CD4-positive, alpha-beta T cell (primary cell): ENCODE measurements around the gene B4GALT5. TPM values are rescaled to one million over a fixed set of nuclear protein-coding genes. Genes with fewer than 3 reads are reported as not detected.

Source experiments
- ATAC-seq: fragments of 200-7000 bp; cut with Tn5 transposase; one replicate; pipeline ENCODE4 v1.10.0; 2022; ENCODE audit warnings: mild to moderate bottlenecking; ENCODE audit not compliant: poor library complexity
- CTCF ChIA-PET: fragments of 350-600 bp; sonication (Branson Sonifier 250); formaldehyde crosslinking; loops from one replicate; lab custom pipeline; 2021; ENCODE audit warnings: antibody characterized with exemption, inconsistent platforms; lab: Charles Lee
- POLR2A ChIA-PET: fragments of 350-600 bp; sonication (Branson Sonifier 250); formaldehyde crosslinking; loops from one replicate; lab custom pipeline; 2021; ENCODE audit warnings: antibody characterized with exemption, inconsistent platforms; lab: Charles Lee
- DNase-seq, 14 experiments: peaks; one replicate each; pipeline ENCODE4 v3.0.0-alpha.2; 2013 to 2020; ENCODE audit warnings: mixed read lengths in 2 of 14
- H3K27ac ChIP-seq, 2 donors: one replicate each; pipeline versions ENCODE4 v1.5.1 to v1.7.0; 2013; ENCODE audit warnings: low read length in 2 of 2, low read depth in 1 of 2, mild to moderate bottlenecking in 1 of 2
- H3K27me3 ChIP-seq, 2 experiments: 1 replicate in 1 of 2; 2 replicates in 1 of 2; pipeline versions ENCODE4 v1.6.1 to v1.7.0; 2013; ENCODE audit warnings: low read length in 2 of 2, control low read depth in 1 of 2, mild to moderate bottlenecking in 1 of 2, moderate library complexity in 1 of 2; ENCODE audit not compliant: insufficient read depth in 2 of 2, control insufficient read depth in 1 of 2
- H3K36me3 ChIP-seq: one replicate; pipeline ENCODE4 v1.6.1; 2013; ENCODE audit warnings: low read length, control low read depth; ENCODE audit not compliant: insufficient read depth
- H3K4me1 ChIP-seq: one replicate; pipeline ENCODE4 v1.6.1; 2013; ENCODE audit warnings: low read length, control low read depth; ENCODE audit not compliant: insufficient read depth
- H3K4me3 ChIP-seq: one replicate; pipeline ENCODE4 v1.5.1; 2013; ENCODE audit warnings: mild to moderate bottlenecking, low read length, moderate library complexity
- H3K9me3 ChIP-seq, 2 experiments: 1 replicate in 1 of 2; 2 replicates in 1 of 2; pipeline versions ENCODE4 v1.6.1 to v1.7.0; 2013; ENCODE audit warnings: low read length in 2 of 2, mild to moderate bottlenecking in 2 of 2, control low read depth in 1 of 2, moderate library complexity in 1 of 2; ENCODE audit not compliant: control insufficient read depth in 1 of 2, insufficient read depth in 1 of 2
- H3K27ac Mint-ChIP-seq: one replicate; pipeline ENCODE4 v1.8.0; 2020; ENCODE audit warnings: mixed read lengths
- H3K27me3 Mint-ChIP-seq: one replicate; pipeline ENCODE4 v1.8.0; 2021; ENCODE audit warnings: mixed read lengths
- H3K36me3 Mint-ChIP-seq: one replicate; pipeline ENCODE4 v1.8.0; 2021; ENCODE audit warnings: low read depth, mixed read lengths
- H3K4me1 Mint-ChIP-seq: one replicate; pipeline ENCODE4 v1.8.0; 2021; ENCODE audit warnings: low read depth, mixed read lengths
- H3K4me3 Mint-ChIP-seq: one replicate; pipeline ENCODE4 v1.8.0; 2020; ENCODE audit warnings: mild to moderate bottlenecking, mixed read lengths
- H3K9me3 Mint-ChIP-seq: one replicate; pipeline ENCODE4 v1.8.0; 2020; ENCODE audit warnings: mixed read lengths
- intact Hi-C, 2 experiments: fragments of 100-400 bp; cut with DNase I in 1 of 2; cut with micrococcal nuclease in 1 of 2; formaldehyde crosslinking; loops; one replicate each; pipeline versions ENCODE4 v1.15.1 to v1.9.0; 2023 to 2025; cut with DNase I, micrococcal nuclease
- total RNA-seq, 174 experiments: library from RNA in 2 of 174; stranded (reverse) in 2 of 174; gene quantifications; one replicate each; pipeline ENCODE4 v1.2.3 and lab custom pipeline; 2021 to 2026
- TF ChIP-seq, protein P1 (sequence below): fragments of 200-600 bp; IDR thresholded peaks from one replicate; pipeline ENCODE4 v1.8.0; 2022; ENCODE audit warnings: antibody characterized with exemption, mild to moderate bottlenecking

Gene B4GALT5
- total RNA-seq, 2 experiments from 2014 or later: 3.1 to 3.2 TPM

- no peak overlapping the region for H3K27ac ChIP-seq
- H3K27me3 Mint-ChIP-seq: peaks cover 2% of the 10 kb centered on the region
- peaks cover 0 to 3% of the 10 kb centered on the region in 2 experiments for H3K9me3 ChIP-seq
- no peaks in the 10 kb centered on the region for H3K36me3 ChIP-seq
- TF ChIP-seq, protein P1, sequence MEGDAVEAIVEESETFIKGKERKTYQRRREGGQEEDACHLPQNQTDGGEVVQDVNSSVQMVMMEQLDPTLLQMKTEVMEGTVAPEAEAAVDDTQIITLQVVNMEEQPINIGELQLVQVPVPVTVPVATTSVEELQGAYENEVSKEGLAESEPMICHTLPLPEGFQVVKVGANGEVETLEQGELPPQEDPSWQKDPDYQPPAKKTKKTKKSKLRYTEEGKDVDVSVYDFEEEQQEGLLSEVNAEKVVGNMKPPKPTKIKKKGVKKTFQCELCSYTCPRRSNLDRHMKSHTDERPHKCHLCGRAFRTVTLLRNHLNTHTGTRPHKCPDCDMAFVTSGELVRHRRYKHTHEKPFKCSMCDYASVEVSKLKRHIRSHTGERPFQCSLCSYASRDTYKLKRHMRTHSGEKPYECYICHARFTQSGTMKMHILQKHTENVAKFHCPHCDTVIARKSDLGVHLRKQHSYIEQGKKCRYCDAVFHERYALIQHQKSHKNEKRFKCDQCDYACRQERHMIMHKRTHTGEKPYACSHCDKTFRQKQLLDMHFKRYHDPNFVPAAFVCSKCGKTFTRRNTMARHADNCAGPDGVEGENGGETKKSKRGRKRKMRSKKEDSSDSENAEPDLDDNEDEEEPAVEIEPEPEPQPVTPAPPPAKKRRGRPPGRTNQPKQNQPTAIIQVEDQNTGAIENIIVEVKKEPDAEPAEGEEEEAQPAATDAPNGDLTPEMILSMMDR: no peak
- H3K4me1 ChIP-seq: peaks cover 2% of the 10 kb centered on the region
- intact Hi-C loops: no loop called here
- DNase-seq (no peak), ATAC-seq (no peak)
- no peaks in the 10 kb centered on the region for H3K27me3 ChIP-seq
- CTCF ChIA-PET: no interaction called here
- no peak overlapping the region for H3K4me3 ChIP-seq
- no peaks in the 10 kb centered on the region for H3K9me3 Mint-ChIP-seq
- no peak overlapping the region for H3K4me3 Mint-ChIP-seq
- POLR2A ChIA-PET: no interaction called here
- H3K27ac Mint-ChIP-seq: no peak overlapping the region
- no peaks in the 10 kb centered on the region for H3K36me3 Mint-ChIP-seq
- H3K4me1 Mint-ChIP-seq: no peaks in the 10 kb centered on the region
Observed at GRCh38 chr20:49601153-49601924, 112.3 kb downstream of the B4GALT5 start.

DNA sequence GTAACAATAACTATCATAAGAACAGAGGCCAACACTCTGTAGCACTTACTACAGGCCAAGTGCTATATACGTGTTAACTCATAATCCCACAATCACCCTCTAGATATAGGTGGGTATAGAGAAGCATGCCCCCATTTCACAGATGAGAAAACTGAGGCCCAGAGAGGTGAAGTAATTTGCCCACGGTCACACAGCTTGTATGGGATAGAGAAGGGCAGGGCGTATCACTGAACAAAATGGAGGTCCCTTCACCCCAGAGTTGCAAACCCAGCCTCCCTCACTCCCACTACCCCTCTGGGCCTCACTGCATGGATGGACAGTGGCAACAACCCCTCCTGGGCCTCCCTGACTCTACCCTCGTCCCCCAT, 113.9 kb downstream of the B4GALT5 start:
- POLR2A ChIA-PET: no interaction called here
- Histone ChIP-seq H3K27ac (no peak overlapping the region), H3K4me3 (no peak overlapping the region), H3K27me3 (no peaks in the 10 kb centered on the region), H3K4me1 (peaks cover 18% of the 10 kb centered on the region), H3K9me3 (peaks cover 0 to 3% of the 10 kb centered on the region in 2 experiments), H3K36me3 (no peaks in the 10 kb centered on the region)
- no peak for DNase-seq
- CTCF ChIA-PET: no interaction called here
- TF ChIP-seq, protein P1: no peak
- Mint-ChIP-seq H3K4me1 (peaks cover 10% of the 10 kb centered on the region), H3K27ac (no peak overlapping the region), H3K36me3 (no peaks in the 10 kb centered on the region), H3K4me3 (no peak overlapping the region), H3K9me3 (no peaks in the 10 kb centered on the region), H3K27me3 (peaks cover 3% of the 10 kb centered on the region)
- ATAC-seq: no peak
- intact Hi-C loops: no loop called here

DNA sequence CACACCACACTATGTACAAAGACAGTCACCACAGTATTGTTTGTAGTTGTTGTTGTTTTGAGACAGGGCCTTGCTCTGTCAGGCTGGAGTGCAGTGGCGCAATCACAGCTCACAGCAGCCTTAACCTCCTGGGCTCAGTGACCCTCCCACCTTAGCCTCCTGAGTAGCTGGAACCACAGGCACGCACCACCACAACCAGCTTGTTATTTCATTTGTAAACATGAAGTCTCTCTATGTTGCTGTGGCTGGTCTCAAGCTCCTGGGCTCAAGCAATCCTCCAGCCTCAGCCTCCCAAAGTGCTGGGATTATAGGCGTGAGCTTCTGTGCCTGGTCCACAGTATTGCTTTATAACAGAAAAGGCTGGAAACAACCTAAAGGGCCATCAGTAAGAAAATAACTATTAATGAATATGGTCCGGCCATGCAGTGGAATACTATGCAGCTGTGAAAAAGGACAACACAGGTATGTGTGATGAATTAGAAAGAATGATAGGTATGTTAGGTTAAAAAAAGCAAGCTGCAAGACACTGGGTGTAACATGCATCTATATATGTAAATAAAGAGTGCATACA, 115.8 kb downstream of the B4GALT5 start:
- H3K27me3 Mint-ChIP-seq: peaks cover 9% of the 10 kb centered on the region
- ATAC-seq: no peak
- intact Hi-C loops: no loop called here
- H3K27me3 ChIP-seq: no peaks in the 10 kb centered on the region
- no peak overlapping the region for H3K4me3 Mint-ChIP-seq
- H3K4me1 Mint-ChIP-seq: peaks cover 10% of the 10 kb centered on the region
- TF ChIP-seq, protein P1: no peak
- H3K27ac Mint-ChIP-seq: no peak overlapping the region
- no peak overlapping the region for H3K4me3 ChIP-seq
- peaks cover 0 to 3% of the 10 kb centered on the region in 2 experiments for H3K9me3 ChIP-seq
- peaks cover 36% of the 10 kb centered on the region for H3K4me1 ChIP-seq
- no peak overlapping the region for H3K27ac ChIP-seq
- H3K36me3 Mint-ChIP-seq: no peaks in the 10 kb centered on the region
- POLR2A ChIA-PET: interaction anchor here (0.6 kb wide), 1 partner anchor 393 kb away, joined by 3 read pairs; no protein-coding TSS in a partner anchor
- no peaks in the 10 kb centered on the region for H3K36me3 ChIP-seq
- H3K9me3 Mint-ChIP-seq: no peaks in the 10 kb centered on the region
- no peak for DNase-seq
- CTCF ChIA-PET: no interaction called here
